K562 (cell line): ENCODE data around the gene HOXA10. TPM values are rescaled to one million over a fixed set of nuclear protein-coding genes. Genes with fewer than 3 reads are reported as not detected.

Experiments used
- ATAC-seq: fragments of 200-7000 bp; cut with Tn5 transposase; 3 replicates; pipeline ENCODE4 v1.9.1; 2020; ENCODE audit warnings: moderate library complexity
- BruUV-seq: library from RNA; stranded (reverse); fragments of 400-500 nt; replicated peaks from 2 replicates; lab custom pipeline; 2021; lab: Mats Ljungman, UMichigan
- CTCF ChIA-PET: fragments of 300-600 bp; formaldehyde crosslinking; extraction: SDS; loops from one replicate; lab custom pipeline; 2021; ENCODE audit warnings: low intra/inter-chr PET ratio; lab: Yijun Ruan, JAX
- POLR2A ChIA-PET: fragments of 300-600, 350-650 bp; sonication (Branson Sonifier 250); formaldehyde crosslinking; extraction: SDS; loops from one replicate; lab custom pipeline; 2021; ENCODE audit warnings: antibody characterized with exemption, inconsistent platforms; lab: Yijun Ruan, JAX
- DNase-seq, 4 experiments: peaks; one replicate each; pipeline versions ENCODE4 v3.0.0 to v3.0.0-alpha.2; 2011 to 2018; ENCODE audit warnings: low spot score in 3 of 4, mixed read lengths in 3 of 4; ENCODE audit errors: extremely low read depth in 1 of 4
- FAIRE-seq: peaks from 2 replicates; lab custom pipeline; 2011; peaks lifted over from hg19 to GRCh38; lab: Jason Lieb, UNC
- H2AFZ ChIP-seq: 2 replicates; pipeline ENCODE4 v1.6.0; 2011; ENCODE audit warnings: low read depth, low read length, control low read depth, inconsistent platforms
- H3K27ac ChIP-seq: fragments of 200-600 bp; 3 replicates; pipeline ENCODE4 v1.8.0; 2011; ENCODE audit warnings: low read depth, mild to moderate bottlenecking, control low read depth, inconsistent platforms, low read length, moderate library complexity, mixed read lengths; ENCODE audit errors: extremely low read depth
- H3K27me3 ChIP-seq, 2 experiments: fragments of 300-600 bp in 1 of 2; 2 replicates in 1 of 2; 3 replicates in 1 of 2; pipeline versions ENCODE4 v1.6.0 to v1.8.0; 2011; ENCODE audit warnings: inconsistent platforms in 2 of 2, low read length in 2 of 2, mild to moderate bottlenecking in 1 of 2, mixed read lengths in 1 of 2, moderate library complexity in 1 of 2; ENCODE audit not compliant: control insufficient read depth in 2 of 2, insufficient read depth in 2 of 2
- H3K36me3 ChIP-seq: fragments of 300-600 bp; 3 replicates; pipeline ENCODE4 v1.8.0; 2011; ENCODE audit warnings: mild to moderate bottlenecking, low read length, inconsistent platforms; ENCODE audit not compliant: control insufficient read depth, insufficient read depth
- H3K4me1 ChIP-seq, 2 experiments: fragments of 200-600 bp in 1 of 2; replicated peaks in 1 of 2; 2 replicates in 1 of 2; 3 replicates in 1 of 2; pipeline versions ENCODE4 v1.5.1 to v1.8.0; 2011; ENCODE audit warnings: inconsistent platforms in 2 of 2, low read length in 2 of 2, mild to moderate bottlenecking in 1 of 2, mixed read lengths in 1 of 2, moderate library complexity in 1 of 2; ENCODE audit not compliant: control insufficient read depth in 2 of 2, insufficient read depth in 2 of 2
- H3K4me2 ChIP-seq: 2 replicates; pipeline ENCODE4 v1.6.1; 2011; ENCODE audit warnings: low read length, control low read depth, inconsistent platforms, mixed read lengths; ENCODE audit not compliant: insufficient read depth
- H3K4me3 ChIP-seq: fragments of 200-600 bp; sonication (generic), shearing (Covaris generic); 2 replicates; pipeline ENCODE4 v1.5.1; 2016; ENCODE audit warnings: control low read depth, inconsistent platforms
- H3K79me2 ChIP-seq: fragments of 200-600 bp; 3 replicates; pipeline ENCODE4 v1.8.0; 2011; ENCODE audit warnings: low read length, inconsistent platforms; ENCODE audit not compliant: control insufficient read depth, insufficient read depth
- H3K9ac ChIP-seq, 2 experiments: 2 replicates each; pipeline versions ENCODE4 v1.6.0 to v1.6.1; 2011; ENCODE audit warnings: low read depth in 2 of 2, low read length in 2 of 2, control low read depth in 1 of 2, inconsistent platforms in 1 of 2, mild to moderate bottlenecking in 1 of 2, mixed read lengths in 1 of 2; ENCODE audit not compliant: insufficient read depth in 1 of 2
- H3K9me1 ChIP-seq: one replicate; pipeline ENCODE4 v1.6.0; 2011; ENCODE audit warnings: inconsistent platforms, mild to moderate bottlenecking, low read length, moderate library complexity; ENCODE audit not compliant: control insufficient read depth, insufficient read depth
- H3K9me3 ChIP-seq: replicated peaks from 2 replicates; pipeline ENCODE4 v1.5.1; 2011; ENCODE audit warnings: low read depth, low read length, inconsistent platforms; ENCODE audit not compliant: control insufficient read depth, insufficient read depth
- H4K20me1 ChIP-seq: replicated peaks from 2 replicates; pipeline ENCODE4 v1.6.1; 2011; ENCODE audit warnings: low read length, inconsistent platforms, mixed read lengths; ENCODE audit not compliant: control insufficient read depth, insufficient read depth
- BRF2 ChIP-seq: IDR thresholded peaks from 3 replicates; pipeline ENCODE4 v1.6.1; 2011; ENCODE audit warnings: borderline replicate concordance, mild to moderate bottlenecking; ENCODE audit not compliant: insufficient read length, insufficient read depth
- EWSR1 ChIP-seq: fragments of 450-650 bp; IDR thresholded peaks from 2 replicates; pipeline ENCODE4 v1.6.1; 2018; ENCODE audit warnings: borderline replicate concordance, mild to moderate bottlenecking, low read depth, moderate library complexity; ENCODE audit not compliant: partially characterized antibody
- MAFF ChIP-seq: IDR thresholded peaks from 2 replicates; pipeline ENCODE4 v1.6.1; 2012; ENCODE audit warnings: low read length, improper control_type of control experiment
- MEF2A ChIP-seq: IDR thresholded peaks from 2 replicates; pipeline ENCODE4 v1.6.1; 2011; ENCODE audit warnings: low read depth, mild to moderate bottlenecking, low read length, moderate library complexity; ENCODE audit not compliant: control insufficient read depth
- NFE2L1 ChIP-seq: fragments of 450-650 bp; IDR thresholded peaks from 2 replicates; pipeline ENCODE4 v1.6.1; 2016; ENCODE audit warnings: missing genetic modification characterization, low read depth, mild to moderate bottlenecking, missing compliant biosample characterization, moderate library complexity, borderline replicate concordance
- RREB1 ChIP-seq: fragments of 250-450 bp; sonication (Bioruptor Pico); IDR thresholded peaks from 2 replicates; pipeline ENCODE4 v1.4.0; 2020
- ZNF583 ChIP-seq: fragments of 250-450 bp; sonication (Bioruptor Pico); IDR thresholded peaks from 2 replicates; pipeline ENCODE4 v1.4.0; 2020
- ZNF77 ChIP-seq: fragments of 250-450 bp; sonication (Bioruptor Pico); IDR thresholded peaks from 2 replicates; pipeline ENCODE4 v1.5.0; 2020
- WGBS: fragments of 100-300 bp; shearing (Covaris generic); methylation state at CpG from one replicate; pipeline ENCODE4 v1.1.6; 2016; ENCODE audit warnings: low coverage, mixed read lengths; ENCODE audit not compliant: insufficient coverage; ENCODE audit errors: missing lambda C conversion rate; 5-methylcytosine and 5-hydroxymethylcytosine counted together
- in situ Hi-C: fragments of 300-500 bp; cut with MboI; formaldehyde crosslinking; loops from 4 replicates; pipeline ENCODE4 v1.15.0; 2018; ENCODE audit warnings: inconsistent platforms, mixed read lengths
- intact Hi-C: fragments of 100-400 bp; cut with micrococcal nuclease; formaldehyde crosslinking; loops from 2 replicates; pipeline ENCODE4 v1.14.2; 2022
- polyA plus RNA-seq, 8 experiments: library from polyadenylated mRNA; depleted of rRNA in 4 of 8; stranded (reverse) in 5 of 8; unstranded in 3 of 8; fragments of >200 nt; fragmentation: Nextera tagmentation in 2 of 8; fragmentation: Illumina TruSeq in 1 of 8; extraction: Ambion mirVana in 2 of 8; extraction: Trizol in 1 of 8; gene quantifications; 2 replicates each; pipeline versions ENCODE4 v1.2.1 to v1.2.3, GENCODE V29; 2011 to 2014; ENCODE audit warnings: inconsistent platforms in 1 of 8, missing spikeins in 1 of 8
- total RNA-seq, 7 experiments: library from RNA; depleted of rRNA in 6 of 7; stranded (reverse); fragments of >200 nt in 6 of 7; fragmentation: Illumina TruSeq in 2 of 7; extraction: Trizol in 2 of 7; gene quantifications; 2 replicates each; pipeline versions ENCODE4 v1.2.1 to v1.2.3, GENCODE V29; 2011 to 2021; ENCODE audit warnings: low replicate concordance in 1 of 7
- TF ChIP-seq, protein P1 (sequence below): fragments of 150-350 bp; IDR thresholded peaks from 2 replicates; pipeline ENCODE4 v1.6.1; 2014; ENCODE audit warnings: low read depth, mild to moderate bottlenecking, low read length, borderline replicate concordance
- TF ChIP-seq, protein P2 (sequence below): sonication (generic); formaldehyde crosslinking; IDR thresholded peaks from 2 replicates; pipeline ENCODE4 v1.9.0; 2022; ENCODE audit warnings: mild to moderate bottlenecking, missing genetic modification reagents

The HOXA10 gene
- total and polyA plus RNA-seq, 9 of the 15 experiments (the other 6 are each of a cell fraction or from before 2014, with no cell fraction given), result not detected

- no peaks in the 10 kb centered on the region for H3K79me2 ChIP-seq
- H3K36me3 ChIP-seq, result no peaks in the 10 kb centered on the region
- H3K9me3 ChIP-seq, result no peaks in the 10 kb centered on the region
- FAIRE-seq (no peak), DNase-seq (no peak), ATAC-seq (no peak)
- intact Hi-C loops, result no loop called here
- no peak overlapping the region for H3K9ac ChIP-seq
- no peaks in the 10 kb centered on the region for H4K20me1 ChIP-seq
- in situ Hi-C loops, result no loop called here
- no peak overlapping the region for H3K4me2 ChIP-seq
- 0% methylated on average over 4 of the region's 4 CpGs for WGBS
- ChIA-PET POLR2A (interaction anchor here (2.4 kb wide), 1 partner anchor 9 kb away, joined by 6 read pairs; no protein-coding TSS in a partner anchor), CTCF (no interaction called here)
- H3K27me3 ChIP-seq, result peaks cover 56 to 82% of the 10 kb centered on the region in 2 experiments
- peaks cover 0 to 23% of the 10 kb centered on the region in 2 experiments; a peak in 2 of 5 replicates for H3K4me1 ChIP-seq
- H2AFZ ChIP-seq, result no peak overlapping the region
- no peak overlapping the region for H3K4me3 ChIP-seq
- BruUV-seq, result no TSS peak
- no peaks in the 10 kb centered on the region for H3K9me1 ChIP-seq
- no peak overlapping the region for H3K27ac ChIP-seq
- no peak for TF ChIP-seq ZNF77 (CRISPR knock-in tag)
- TF ChIP-seq, protein P1, sequence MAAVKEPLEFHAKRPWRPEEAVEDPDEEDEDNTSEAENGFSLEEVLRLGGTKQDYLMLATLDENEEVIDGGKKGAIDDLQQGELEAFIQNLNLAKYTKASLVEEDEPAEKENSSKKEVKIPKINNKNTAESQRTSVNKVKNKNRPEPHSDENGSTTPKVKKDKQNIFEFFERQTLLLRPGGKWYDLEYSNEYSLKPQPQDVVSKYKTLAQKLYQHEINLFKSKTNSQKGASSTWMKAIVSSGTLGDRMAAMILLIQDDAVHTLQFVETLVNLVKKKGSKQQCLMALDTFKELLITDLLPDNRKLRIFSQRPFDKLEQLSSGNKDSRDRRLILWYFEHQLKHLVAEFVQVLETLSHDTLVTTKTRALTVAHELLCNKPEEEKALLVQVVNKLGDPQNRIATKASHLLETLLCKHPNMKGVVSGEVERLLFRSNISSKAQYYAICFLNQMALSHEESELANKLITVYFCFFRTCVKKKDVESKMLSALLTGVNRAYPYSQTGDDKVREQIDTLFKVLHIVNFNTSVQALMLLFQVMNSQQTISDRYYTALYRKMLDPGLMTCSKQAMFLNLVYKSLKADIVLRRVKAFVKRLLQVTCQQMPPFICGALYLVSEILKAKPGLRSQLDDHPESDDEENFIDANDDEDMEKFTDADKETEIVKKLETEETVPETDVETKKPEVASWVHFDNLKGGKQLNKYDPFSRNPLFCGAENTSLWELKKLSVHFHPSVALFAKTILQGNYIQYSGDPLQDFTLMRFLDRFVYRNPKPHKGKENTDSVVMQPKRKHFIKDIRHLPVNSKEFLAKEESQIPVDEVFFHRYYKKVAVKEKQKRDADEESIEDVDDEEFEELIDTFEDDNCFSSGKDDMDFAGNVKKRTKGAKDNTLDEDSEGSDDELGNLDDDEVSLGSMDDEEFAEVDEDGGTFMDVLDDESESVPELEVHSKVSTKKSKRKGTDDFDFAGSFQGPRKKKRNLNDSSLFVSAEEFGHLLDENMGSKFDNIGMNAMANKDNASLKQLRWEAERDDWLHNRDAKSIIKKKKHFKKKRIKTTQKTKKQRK, result no peak
- TF ChIP-seq RREB1 (CRISPR knock-in tag), result no peak
- TF ChIP-seq NFE2L1 (tag), result no peak
- TF ChIP-seq BRF2, result no peak
- no peak for TF ChIP-seq MEF2A
- TF ChIP-seq, protein P2, sequence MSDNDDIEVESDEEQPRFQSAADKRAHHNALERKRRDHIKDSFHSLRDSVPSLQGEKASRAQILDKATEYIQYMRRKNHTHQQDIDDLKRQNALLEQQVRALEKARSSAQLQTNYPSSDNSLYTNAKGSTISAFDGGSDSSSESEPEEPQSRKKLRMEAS (CRISPR knock-in tag), result no peak
- no peak for TF ChIP-seq EWSR1
- TF ChIP-seq ZNF583 (CRISPR knock-in tag), result no peak
- no peak for TF ChIP-seq MAFF
Measured at GRCh38 chr7:27186668-27187474, 12.8 kb upstream of the HOXA10 start.
